Measurements from ENCODE around the gene APOH. TPM values are rescaled to one million over a fixed set of nuclear protein-coding genes. Genes with fewer than 3 reads are reported as not detected.

The APOH gene
- total and polyA plus RNA-seq, 2 of the 13 experiments (the other 11 are each of a cell fraction or from before 2014, with no cell fraction given), result 4,846 to 5,748 TPM

DNA sequence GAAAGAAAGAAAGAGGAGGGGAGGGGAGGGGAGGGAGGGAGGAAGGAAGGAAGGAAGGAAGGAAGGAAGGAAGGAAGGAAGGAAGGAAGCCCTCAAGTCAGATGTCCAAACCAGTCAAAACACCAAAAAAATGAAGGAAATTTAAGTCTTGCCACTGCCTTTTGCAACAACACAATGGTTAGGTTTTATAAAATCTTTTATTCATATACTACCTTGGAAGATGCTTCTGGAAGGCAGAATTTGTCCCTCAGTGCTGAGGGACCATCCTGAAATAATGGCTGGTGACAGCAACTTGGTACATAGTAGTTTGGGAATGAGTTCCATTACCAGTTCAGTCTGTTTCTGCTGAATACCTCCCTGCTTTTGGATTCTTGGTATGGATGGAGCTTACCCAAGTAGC, 7.9 kb downstream of the APOH start:
- H3K4me2 ChIP-seq (ENCODE audit: low read depth, low read length), result no peak overlapping the region
- H3K9ac ChIP-seq (ENCODE audit: insufficient read depth, low read depth, low read length), result no peak overlapping the region
- no peak for ATAC-seq
- H3K27ac ChIP-seq (ENCODE audit: extremely low read length, insufficient read depth, low read length), result peak overlapping the region; percentile 3
- no peaks in the 10 kb centered on the region for H3K27me3 ChIP-seq (ENCODE audit: control insufficient read depth in 1 of 2, insufficient read depth in 2 of 2, low read length in 2 of 2)
- no peak overlapping the region for H2AFZ ChIP-seq (ENCODE audit: low read length)
- peaks cover 10% of the 10 kb centered on the region for H4K20me1 ChIP-seq (ENCODE audit: insufficient read depth, low read length)
- no TSS peak for BruUV-seq (replicated peaks)
- no peak overlapping the region for H3K4me3 ChIP-seq (replicated peaks in 1 of 3; ENCODE audit: insufficient read depth in 1 of 3, low read depth in 2 of 3, low read length in 3 of 3)
- FAIRE-seq, result no peak
- no peaks in the 10 kb centered on the region for H3K9me3 ChIP-seq (ENCODE audit: low read length)
- ChIA-PET CTCF (ENCODE audit: low intra/inter-chr PET ratio, low total read pairs) (no interaction called here), POLR2A (interaction anchor here (1.2 to 2.5 kb wide), 3 partner anchors 9 to 12 kb away, joined by 4 to 10 read pairs (median 4); no protein-coding TSS in a partner anchor)
- peaks cover 91% of the 10 kb centered on the region for H3K4me1 ChIP-seq (ENCODE audit: insufficient read depth, low read length)
- intact Hi-C loops (cut with micrococcal nuclease; ENCODE audit: unreplicated experiment), result loop anchor here (10.0 kb wide), 1 partner anchor 123 kb away; no protein-coding TSS in a partner anchor
- peaks cover 28% of the 10 kb centered on the region for H3K79me2 ChIP-seq (ENCODE audit: insufficient read depth, low read length)
- peaks cover 34 to 89% of the 10 kb centered on the region in 2 experiments for H3K36me3 ChIP-seq (replicated peaks in 1 of 2; ENCODE audit: control insufficient read depth in 1 of 2, insufficient read depth in 2 of 2, low read length in 2 of 2)
- DNase-seq (ENCODE audit: low spot score), result no peak
- in situ Hi-C loops (cut with HindIII; ENCODE audit: extremely low pct_ligation_motif_present, low pct_unique_long_range_greater_than_20kb), result no loop called here
- no peak for TF ChIP-seq ZNF18 (CRISPR knock-in tag; IDR thresholded peaks at IDR 0.05; ENCODE audit: insufficient replicate concordance)
- TF ChIP-seq PRPF4 (IDR thresholded peaks at IDR 0.05; ENCODE audit: low read depth, low read length, poor library complexity, severe bottlenecking), result no peak
- no peak for TF ChIP-seq SALL1 (CRISPR knock-in tag; IDR thresholded peaks at IDR 0.05)
- TF ChIP-seq, protein P1, sequence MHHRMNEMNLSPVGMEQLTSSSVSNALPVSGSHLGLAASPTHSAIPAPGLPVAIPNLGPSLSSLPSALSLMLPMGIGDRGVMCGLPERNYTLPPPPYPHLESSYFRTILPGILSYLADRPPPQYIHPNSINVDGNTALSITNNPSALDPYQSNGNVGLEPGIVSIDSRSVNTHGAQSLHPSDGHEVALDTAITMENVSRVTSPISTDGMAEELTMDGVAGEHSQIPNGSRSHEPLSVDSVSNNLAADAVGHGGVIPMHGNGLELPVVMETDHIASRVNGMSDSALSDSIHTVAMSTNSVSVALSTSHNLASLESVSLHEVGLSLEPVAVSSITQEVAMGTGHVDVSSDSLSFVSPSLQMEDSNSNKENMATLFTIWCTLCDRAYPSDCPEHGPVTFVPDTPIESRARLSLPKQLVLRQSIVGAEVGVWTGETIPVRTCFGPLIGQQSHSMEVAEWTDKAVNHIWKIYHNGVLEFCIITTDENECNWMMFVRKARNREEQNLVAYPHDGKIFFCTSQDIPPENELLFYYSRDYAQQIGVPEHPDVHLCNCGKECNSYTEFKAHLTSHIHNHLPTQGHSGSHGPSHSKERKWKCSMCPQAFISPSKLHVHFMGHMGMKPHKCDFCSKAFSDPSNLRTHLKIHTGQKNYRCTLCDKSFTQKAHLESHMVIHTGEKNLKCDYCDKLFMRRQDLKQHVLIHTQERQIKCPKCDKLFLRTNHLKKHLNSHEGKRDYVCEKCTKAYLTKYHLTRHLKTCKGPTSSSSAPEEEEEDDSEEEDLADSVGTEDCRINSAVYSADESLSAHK (CRISPR knock-in tag; IDR thresholded peaks at IDR 0.05; ENCODE audit: borderline replicate concordance), result no peak
- no peak for TF ChIP-seq MAZ (IDR thresholded peaks at IDR 0.05; ENCODE audit: borderline replicate concordance, low read depth, low read length)
- peak; percentile 6; the same call in 1 of the 2 replicates for TF ChIP-seq MAZ (CRISPR knock-in tag; IDR thresholded peaks at IDR 0.05; ENCODE audit: low read depth)
- peak in 1 of 2 experiments; percentile 13; a peak in 1 of 4 replicates for TF ChIP-seq POLR2A (IDR thresholded peaks at IDR 0.05; ENCODE audit: insufficient read depth in 1 of 2, low read depth in 2 of 2, low read length in 2 of 2)
- TF ChIP-seq NONO (IDR thresholded peaks at IDR 0.05), result no peak
- TF ChIP-seq NONO (CRISPR knock-in tag; conservative IDR thresholded peaks at IDR 0.05), result 0 out of 2 replicates have a peak, but pooled peaks have one; percentile 43
- no peak for TF ChIP-seq ZNF777 (CRISPR knock-in tag; IDR thresholded peaks at IDR 0.05)
- no peak for TF ChIP-seq KLF13 (CRISPR knock-in tag; IDR thresholded peaks at IDR 0.05)
- TF ChIP-seq ZC3H13 (CRISPR knock-in tag; IDR thresholded peaks at IDR 0.05), result peak; percentile 53; the same call in 1 of the 2 replicates
- TF ChIP-seq ISX (CRISPR knock-in tag; conservative IDR thresholded peaks at IDR 0.05), result no peak
- no peak for TF ChIP-seq ZNF607 (CRISPR knock-in tag; IDR thresholded peaks at IDR 0.05; ENCODE audit: borderline replicate concordance)
- no peak for TF ChIP-seq ZNF441 (CRISPR knock-in tag; IDR thresholded peaks at IDR 0.05; ENCODE audit: borderline replicate concordance)
- TF ChIP-seq ZNF710 (CRISPR knock-in tag; IDR thresholded peaks at IDR 0.05; ENCODE audit: borderline replicate concordance), result no peak
- TF ChIP-seq HNRNPK (IDR thresholded peaks at IDR 0.05; ENCODE audit: low read depth, low read length, poor library complexity, severe bottlenecking), result peak; percentile 57
- no peak for TF ChIP-seq SRSF1 (optimal IDR thresholded peaks at IDR 0.05; ENCODE audit: low read depth, low read length)
- TF ChIP-seq CENPX (CRISPR knock-in tag; IDR thresholded peaks at IDR 0.05), result no peak

Measured in HepG2 (cell line).